HEK293 (cell line): Measurements from ENCODE around the gene FBN2.

ENCODE experiments used
- GLIS1 ChIP-seq: fragments of 450-650 bp; formaldehyde crosslinking; IDR thresholded peaks from 2 replicates; pipeline ENCODE4 v1.5.1; 2016; ENCODE audit warnings: missing biosample characterization, missing genetic modification characterization
- IKZF3 ChIP-seq: fragments of 450-650 bp; IDR thresholded peaks from 2 replicates; pipeline ENCODE4 v1.5.0; 2018; ENCODE audit warnings: missing biosample characterization, mild to moderate bottlenecking, missing genetic modification characterization, moderate library complexity
- KLF1 ChIP-seq: fragments of 450-650 bp; formaldehyde crosslinking; IDR thresholded peaks from 2 replicates; pipeline ENCODE4 v1.5.1; 2016; ENCODE audit warnings: missing biosample characterization, missing genetic modification characterization
- MYNN ChIP-seq: fragments of 450-650 bp; formaldehyde crosslinking; IDR thresholded peaks from 2 replicates; pipeline ENCODE4 v1.5.1; 2016; ENCODE audit warnings: missing biosample characterization, missing genetic modification characterization, borderline replicate concordance
- SP7 ChIP-seq: fragments of 450-650 bp; formaldehyde crosslinking; IDR thresholded peaks from 2 replicates; pipeline ENCODE4 v1.5.1; 2016; ENCODE audit warnings: missing biosample characterization, missing genetic modification characterization
- YY1 ChIP-seq: fragments of 450-650 bp; formaldehyde crosslinking; IDR thresholded peaks from 2 replicates; pipeline ENCODE4 v1.5.1; 2018; ENCODE audit warnings: missing biosample characterization, missing genetic modification characterization
- ZEB2 ChIP-seq: fragments of 450-650 bp; formaldehyde crosslinking; IDR thresholded peaks from 2 replicates; pipeline ENCODE4 v1.5.1; 2016; ENCODE audit warnings: missing biosample characterization, missing genetic modification characterization
- ZFP41 ChIP-seq: fragments of 450-650 bp; formaldehyde crosslinking; IDR thresholded peaks from 2 replicates; pipeline ENCODE4 v1.5.1; 2016; ENCODE audit warnings: missing biosample characterization, missing genetic modification characterization, borderline replicate concordance
- ZNF133 ChIP-seq: fragments of 450-650 bp; formaldehyde crosslinking; IDR thresholded peaks from 2 replicates; pipeline ENCODE4 v1.5.1; 2016; ENCODE audit warnings: missing biosample characterization, missing genetic modification characterization
- ZNF140 ChIP-seq: fragments of 450-650 bp; formaldehyde crosslinking; IDR thresholded peaks from 2 replicates; pipeline ENCODE4 v1.5.1; 2016; ENCODE audit warnings: missing biosample characterization, missing genetic modification characterization
- ZNF146 ChIP-seq: fragments of 450-650 bp; formaldehyde crosslinking; IDR thresholded peaks from 2 replicates; pipeline ENCODE4 v1.5.1; 2016; ENCODE audit warnings: missing biosample characterization, missing genetic modification characterization
- ZNF175 ChIP-seq: fragments of 450-650 bp; formaldehyde crosslinking; IDR thresholded peaks from 2 replicates; pipeline ENCODE4 v1.5.1; 2016; ENCODE audit warnings: missing biosample characterization, missing genetic modification characterization
- ZNF2 ChIP-seq: fragments of 450-650 bp; formaldehyde crosslinking; IDR thresholded peaks from 2 replicates; pipeline ENCODE4 v1.5.1; 2016; ENCODE audit warnings: missing biosample characterization, missing genetic modification characterization
- ZNF211 ChIP-seq: fragments of 450-650 bp; formaldehyde crosslinking; IDR thresholded peaks from 2 replicates; pipeline ENCODE4 v1.5.1; 2016; ENCODE audit warnings: low read depth, missing biosample characterization, missing genetic modification characterization
- ZNF223 ChIP-seq: fragments of 450-650 bp; formaldehyde crosslinking; IDR thresholded peaks from 2 replicates; pipeline ENCODE4 v1.5.1; 2016; ENCODE audit warnings: missing biosample characterization, missing genetic modification characterization
- ZNF24 ChIP-seq: fragments of 450-650 bp; formaldehyde crosslinking; IDR thresholded peaks from 2 replicates; pipeline ENCODE4 v1.5.1; 2016; ENCODE audit warnings: missing biosample characterization, missing genetic modification characterization
- ZNF274 ChIP-seq, 2 experiments: fragments of 200-500 bp in 1 of 2; fragments of 450-650 bp in 1 of 2; sonication (Bioruptor generic) in 1 of 2; formaldehyde crosslinking in 1 of 2; IDR thresholded peaks; 2 replicates each; pipeline versions ENCODE4 v1.5.1 to v1.6.1; 2014 to 2016; ENCODE audit warnings: borderline replicate concordance in 1 of 2, inconsistent platforms in 1 of 2, low read length in 1 of 2, missing biosample characterization in 1 of 2, missing genetic modification characterization in 1 of 2
- ZNF302 ChIP-seq: fragments of 450-650 bp; formaldehyde crosslinking; IDR thresholded peaks from 2 replicates; pipeline ENCODE4 v1.5.1; 2016; ENCODE audit warnings: missing biosample characterization, missing genetic modification characterization, low read depth
- ZNF354C ChIP-seq: fragments of 450-650 bp; formaldehyde crosslinking; IDR thresholded peaks from 2 replicates; pipeline ENCODE4 v1.5.1; 2016; ENCODE audit warnings: missing biosample characterization, missing genetic modification characterization, low read depth, borderline replicate concordance
- ZNF391 ChIP-seq: fragments of 450-650 bp; formaldehyde crosslinking; IDR thresholded peaks from 2 replicates; pipeline ENCODE4 v1.5.1; 2016; ENCODE audit warnings: low read depth, missing biosample characterization, missing genetic modification characterization, borderline replicate concordance
- ZNF473 ChIP-seq: fragments of 450-650 bp; formaldehyde crosslinking; IDR thresholded peaks from 2 replicates; pipeline ENCODE4 v1.5.1; 2017; ENCODE audit warnings: missing biosample characterization, missing genetic modification characterization
- ZNF558 ChIP-seq: fragments of 450-650 bp; formaldehyde crosslinking; IDR thresholded peaks from 2 replicates; pipeline ENCODE4 v1.5.1; 2016; ENCODE audit warnings: missing biosample characterization, missing genetic modification characterization
- ZNF560 ChIP-seq: fragments of 450-650 bp; formaldehyde crosslinking; IDR thresholded peaks from 2 replicates; pipeline ENCODE4 v1.5.1; 2017; ENCODE audit warnings: missing biosample characterization, missing genetic modification characterization, borderline replicate concordance
- ZNF585B ChIP-seq: fragments of 450-650 bp; formaldehyde crosslinking; IDR thresholded peaks from 2 replicates; pipeline ENCODE4 v1.5.1; 2016; ENCODE audit warnings: missing biosample characterization, missing genetic modification characterization
- ZNF596 ChIP-seq: fragments of 450-650 bp; IDR thresholded peaks from 2 replicates; pipeline ENCODE4 v1.5.0; 2018; ENCODE audit warnings: missing biosample characterization, mild to moderate bottlenecking, missing genetic modification characterization, moderate library complexity
- ZNF600 ChIP-seq: fragments of 450-650 bp; formaldehyde crosslinking; IDR thresholded peaks from 2 replicates; pipeline ENCODE4 v1.5.1; 2016; ENCODE audit warnings: missing biosample characterization, missing genetic modification characterization
- ZNF707 ChIP-seq: fragments of 450-650 bp; formaldehyde crosslinking; IDR thresholded peaks from 2 replicates; pipeline ENCODE4 v1.5.1; 2016; ENCODE audit warnings: missing biosample characterization, missing genetic modification characterization
- ZNF785 ChIP-seq: fragments of 450-650 bp; formaldehyde crosslinking; IDR thresholded peaks from 2 replicates; pipeline ENCODE4 v1.5.1; 2016; ENCODE audit warnings: missing biosample characterization, missing genetic modification characterization
- ZXDB ChIP-seq: fragments of 450-650 bp; formaldehyde crosslinking; IDR thresholded peaks from 2 replicates; pipeline ENCODE4 v1.5.1; 2016; ENCODE audit warnings: missing biosample characterization, missing genetic modification characterization
- TF ChIP-seq, protein P1 (sequence below): fragments of 450-650 bp; formaldehyde crosslinking; IDR thresholded peaks from 2 replicates; pipeline ENCODE4 v1.5.1; 2016; ENCODE audit warnings: missing biosample characterization, missing genetic modification characterization
- TF ChIP-seq, protein P2 (sequence below): fragments of 450-650 bp; formaldehyde crosslinking; IDR thresholded peaks from 2 replicates; pipeline ENCODE4 v1.5.1; 2017; ENCODE audit warnings: missing biosample characterization, missing genetic modification characterization
- TF ChIP-seq, protein P3 (sequence below): fragments of 450-650 bp; formaldehyde crosslinking; conservative IDR thresholded peaks from 2 replicates; pipeline ENCODE4 v1.5.1; 2016; ENCODE audit warnings: low read depth, missing biosample characterization, missing genetic modification characterization
- TF ChIP-seq, protein P4 (sequence below): fragments of 450-650 bp; formaldehyde crosslinking; IDR thresholded peaks from 2 replicates; pipeline ENCODE4 v1.5.1; 2016; ENCODE audit warnings: missing biosample characterization, missing genetic modification characterization

FBN2 gene

DNA sequence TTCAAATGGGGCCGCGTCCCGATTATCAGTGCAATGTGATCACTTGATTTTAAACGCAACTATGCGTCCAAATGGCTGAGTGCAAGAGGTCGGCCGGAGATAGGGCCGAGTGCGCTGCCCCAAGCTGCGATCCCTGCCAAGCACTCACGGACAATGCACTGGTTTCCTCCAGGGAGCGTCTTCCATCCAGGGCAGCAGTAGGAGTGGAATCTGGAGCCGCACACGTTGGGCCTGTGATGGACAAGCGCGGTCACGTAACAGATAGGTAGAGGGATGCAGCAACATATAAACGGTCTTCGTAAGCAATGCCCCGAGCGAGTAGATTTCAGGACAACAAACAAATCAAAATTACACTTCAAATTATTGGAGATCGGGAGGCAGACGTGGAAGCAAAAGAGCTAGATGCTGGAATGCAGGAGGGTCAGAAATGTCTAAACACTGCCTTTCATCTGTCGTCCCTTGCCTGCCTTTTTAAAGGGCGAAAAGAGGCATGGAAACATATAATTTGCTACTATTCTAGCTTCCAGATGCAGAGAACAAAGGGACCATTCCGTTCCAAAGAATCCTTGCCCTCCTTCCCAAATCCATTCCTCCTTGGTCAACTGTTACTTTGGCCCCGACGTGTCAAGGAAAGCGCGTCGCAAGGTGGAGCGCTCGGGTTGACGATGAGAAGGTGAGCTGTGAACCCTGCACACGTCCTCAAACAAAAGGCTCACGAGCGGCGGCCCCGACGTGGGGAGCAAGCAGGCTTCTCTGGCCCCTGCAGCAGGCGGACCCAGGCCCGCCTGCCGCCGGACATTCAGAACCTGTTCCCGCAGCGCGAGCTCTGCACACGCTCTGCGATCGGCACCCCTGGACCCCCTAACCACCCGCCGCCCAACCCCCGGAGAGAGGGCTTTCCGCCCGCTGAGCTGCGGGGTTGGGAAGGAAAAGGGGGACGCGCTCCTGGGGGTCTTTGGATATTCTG, 1.5 kb downstream of the FBN2 start (continued):
- no peak for TF ChIP-seq ZNF585B (tag by site-specific recombination)
- no peak for TF ChIP-seq MYNN (tag by site-specific recombination)
- no peak for TF ChIP-seq ZNF211 (tag by site-specific recombination)
- TF ChIP-seq IKZF3 (tag by site-specific recombination): no peak
- TF ChIP-seq ZNF560 (tag by site-specific recombination): no peak
- TF ChIP-seq ZNF558 (tag by site-specific recombination): no peak
- TF ChIP-seq ZNF274 (IDR thresholded peaks at IDR 0.05; ENCODE audit: low read length): no peak
- TF ChIP-seq ZNF274 (tag by site-specific recombination; IDR thresholded peaks at IDR 0.05; ENCODE audit: borderline replicate concordance): no peak
- no peak for TF ChIP-seq ZNF24 (tag by site-specific recombination)
- TF ChIP-seq, protein P1, sequence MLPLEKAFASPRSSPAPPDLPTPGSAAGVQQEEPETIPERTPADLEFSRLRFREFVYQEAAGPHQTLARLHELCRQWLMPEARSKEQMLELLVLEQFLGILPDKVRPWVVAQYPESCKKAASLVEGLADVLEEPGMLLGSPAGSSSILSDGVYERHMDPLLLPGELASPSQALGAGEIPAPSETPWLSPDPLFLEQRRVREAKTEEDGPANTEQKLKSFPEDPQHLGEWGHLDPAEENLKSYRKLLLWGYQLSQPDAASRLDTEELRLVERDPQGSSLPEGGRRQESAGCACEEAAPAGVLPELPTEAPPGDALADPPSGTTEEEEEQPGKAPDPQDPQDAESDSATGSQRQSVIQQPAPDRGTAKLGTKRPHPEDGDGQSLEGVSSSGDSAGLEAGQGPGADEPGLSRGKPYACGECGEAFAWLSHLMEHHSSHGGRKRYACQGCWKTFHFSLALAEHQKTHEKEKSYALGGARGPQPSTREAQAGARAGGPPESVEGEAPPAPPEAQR (tag by site-specific recombination): no peak
- TF ChIP-seq ZNF175: no peak
- TF ChIP-seq ZNF2: no peak
- no peak; the same call in 1 of the 2 replicates for TF ChIP-seq ZXDB
- no peak for TF ChIP-seq ZNF785 (tag by site-specific recombination)
- TF ChIP-seq ZNF302 (tag by site-specific recombination): no peak
- TF ChIP-seq ZNF473 (tag by site-specific recombination): no peak
- no peak for TF ChIP-seq ZNF354C (tag by site-specific recombination)
- TF ChIP-seq ZEB2 (tag by site-specific recombination): 0 out of 2 replicates have a peak, but pooled peaks have one; percentile 25
- TF ChIP-seq GLIS1: peak; percentile 21; the same call in 1 of the 2 replicates
- TF ChIP-seq ZNF596 (tag by site-specific recombination): no peak
- no peak for TF ChIP-seq KLF1 (tag by site-specific recombination)
- TF ChIP-seq SP7 (tag by site-specific recombination): peak; percentile 29; the same call in 1 of the 2 replicates
- TF ChIP-seq, protein P2, sequence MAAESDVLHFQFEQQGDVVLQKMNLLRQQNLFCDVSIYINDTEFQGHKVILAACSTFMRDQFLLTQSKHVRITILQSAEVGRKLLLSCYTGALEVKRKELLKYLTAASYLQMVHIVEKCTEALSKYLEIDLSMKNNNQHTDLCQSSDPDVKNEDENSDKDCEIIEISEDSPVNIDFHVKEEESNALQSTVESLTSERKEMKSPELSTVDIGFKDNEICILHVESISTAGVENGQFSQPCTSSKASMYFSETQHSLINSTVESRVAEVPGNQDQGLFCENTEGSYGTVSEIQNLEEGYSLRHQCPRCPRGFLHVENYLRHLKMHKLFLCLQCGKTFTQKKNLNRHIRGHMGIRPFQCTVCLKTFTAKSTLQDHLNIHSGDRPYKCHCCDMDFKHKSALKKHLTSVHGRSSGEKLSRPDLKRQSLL (tag by site-specific recombination): peak; percentile 15; the same call in 1 of the 2 replicates
- TF ChIP-seq, protein P3, sequence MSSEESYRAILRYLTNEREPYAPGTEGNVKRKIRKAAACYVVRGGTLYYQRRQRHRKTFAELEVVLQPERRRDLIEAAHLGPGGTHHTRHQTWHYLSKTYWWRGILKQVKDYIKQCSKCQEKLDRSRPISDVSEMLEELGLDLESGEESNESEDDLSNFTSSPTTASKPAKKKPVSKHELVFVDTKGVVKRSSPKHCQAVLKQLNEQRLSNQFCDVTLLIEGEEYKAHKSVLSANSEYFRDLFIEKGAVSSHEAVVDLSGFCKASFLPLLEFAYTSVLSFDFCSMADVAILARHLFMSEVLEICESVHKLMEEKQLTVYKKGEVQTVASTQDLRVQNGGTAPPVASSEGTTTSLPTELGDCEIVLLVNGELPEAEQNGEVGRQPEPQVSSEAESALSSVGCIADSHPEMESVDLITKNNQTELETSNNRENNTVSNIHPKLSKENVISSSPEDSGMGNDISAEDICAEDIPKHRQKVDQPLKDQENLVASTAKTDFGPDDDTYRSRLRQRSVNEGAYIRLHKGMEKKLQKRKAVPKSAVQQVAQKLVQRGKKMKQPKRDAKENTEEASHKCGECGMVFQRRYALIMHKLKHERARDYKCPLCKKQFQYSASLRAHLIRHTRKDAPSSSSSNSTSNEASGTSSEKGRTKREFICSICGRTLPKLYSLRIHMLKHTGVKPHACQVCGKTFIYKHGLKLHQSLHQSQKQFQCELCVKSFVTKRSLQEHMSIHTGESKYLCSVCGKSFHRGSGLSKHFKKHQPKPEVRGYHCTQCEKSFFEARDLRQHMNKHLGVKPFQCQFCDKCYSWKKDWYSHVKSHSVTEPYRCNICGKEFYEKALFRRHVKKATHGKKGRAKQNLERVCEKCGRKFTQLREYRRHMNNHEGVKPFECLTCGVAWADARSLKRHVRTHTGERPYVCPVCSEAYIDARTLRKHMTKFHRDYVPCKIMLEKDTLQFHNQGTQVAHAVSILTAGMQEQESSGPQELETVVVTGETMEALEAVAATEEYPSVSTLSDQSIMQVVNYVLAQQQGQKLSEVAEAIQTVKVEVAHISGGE: no peak
- no peak for TF ChIP-seq ZNF146 (tag by site-specific recombination)
- peak; percentile 85 for TF ChIP-seq ZNF600 (tag by site-specific recombination)
- TF ChIP-seq ZFP41 (tag by site-specific recombination): no peak
- TF ChIP-seq ZNF391 (tag by site-specific recombination): no peak
- TF ChIP-seq, protein P4, sequence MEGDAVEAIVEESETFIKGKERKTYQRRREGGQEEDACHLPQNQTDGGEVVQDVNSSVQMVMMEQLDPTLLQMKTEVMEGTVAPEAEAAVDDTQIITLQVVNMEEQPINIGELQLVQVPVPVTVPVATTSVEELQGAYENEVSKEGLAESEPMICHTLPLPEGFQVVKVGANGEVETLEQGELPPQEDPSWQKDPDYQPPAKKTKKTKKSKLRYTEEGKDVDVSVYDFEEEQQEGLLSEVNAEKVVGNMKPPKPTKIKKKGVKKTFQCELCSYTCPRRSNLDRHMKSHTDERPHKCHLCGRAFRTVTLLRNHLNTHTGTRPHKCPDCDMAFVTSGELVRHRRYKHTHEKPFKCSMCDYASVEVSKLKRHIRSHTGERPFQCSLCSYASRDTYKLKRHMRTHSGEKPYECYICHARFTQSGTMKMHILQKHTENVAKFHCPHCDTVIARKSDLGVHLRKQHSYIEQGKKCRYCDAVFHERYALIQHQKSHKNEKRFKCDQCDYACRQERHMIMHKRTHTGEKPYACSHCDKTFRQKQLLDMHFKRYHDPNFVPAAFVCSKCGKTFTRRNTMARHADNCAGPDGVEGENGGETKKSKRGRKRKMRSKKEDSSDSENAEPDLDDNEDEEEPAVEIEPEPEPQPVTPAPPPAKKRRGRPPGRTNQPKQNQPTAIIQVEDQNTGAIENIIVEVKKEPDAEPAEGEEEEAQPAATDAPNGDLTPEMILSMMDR (tag by site-specific recombination): peak; percentile 58
- no peak for TF ChIP-seq YY1 (tag by site-specific recombination)
- no peak for TF ChIP-seq ZNF223 (tag by site-specific recombination)
- no peak for TF ChIP-seq ZNF133 (tag by site-specific recombination)
- no peak for TF ChIP-seq ZNF140 (tag by site-specific recombination)
- no peak for TF ChIP-seq ZNF707
